K562 (cell line): ENCODE measurements around the gene USH2A. TPM values are rescaled to one million over a fixed set of nuclear protein-coding genes. Genes with fewer than 3 reads are reported as not detected.

Experiments
- ATAC-seq: fragments of 200-7000 bp; cut with Tn5 transposase; 3 replicates; pipeline ENCODE4 v1.9.1; 2020; ENCODE audit warnings: moderate library complexity
- BruUV-seq: library from RNA; stranded (reverse); fragments of 400-500 nt; replicated peaks from 2 replicates; lab custom pipeline; 2021; lab: Mats Ljungman, UMichigan
- CTCF ChIA-PET: fragments of 300-600 bp; formaldehyde crosslinking; extraction: SDS; loops from one replicate; lab custom pipeline; 2021; ENCODE audit warnings: low intra/inter-chr PET ratio; lab: Yijun Ruan, JAX
- POLR2A ChIA-PET: fragments of 300-600, 350-650 bp; sonication (Branson Sonifier 250); formaldehyde crosslinking; extraction: SDS; loops from one replicate; lab custom pipeline; 2021; ENCODE audit warnings: antibody characterized with exemption, inconsistent platforms; lab: Yijun Ruan, JAX
- DNase-seq, 4 experiments: peaks; one replicate each; pipeline versions ENCODE4 v3.0.0 to v3.0.0-alpha.2; 2011 to 2018; ENCODE audit warnings: low spot score in 3 of 4, mixed read lengths in 3 of 4; ENCODE audit errors: extremely low read depth in 1 of 4
- FAIRE-seq: peaks from 2 replicates; lab custom pipeline; 2011; peaks lifted over from hg19 to GRCh38; lab: Jason Lieb, UNC
- H2AFZ ChIP-seq: 2 replicates; pipeline ENCODE4 v1.6.0; 2011; ENCODE audit warnings: low read depth, low read length, control low read depth, inconsistent platforms
- H3K27ac ChIP-seq: fragments of 200-600 bp; 3 replicates; pipeline ENCODE4 v1.8.0; 2011; ENCODE audit warnings: low read depth, mild to moderate bottlenecking, control low read depth, inconsistent platforms, low read length, moderate library complexity, mixed read lengths; ENCODE audit errors: extremely low read depth
- H3K27me3 ChIP-seq, 2 experiments: fragments of 300-600 bp in 1 of 2; 2 replicates in 1 of 2; 3 replicates in 1 of 2; pipeline versions ENCODE4 v1.6.0 to v1.8.0; 2011; ENCODE audit warnings: inconsistent platforms in 2 of 2, low read length in 2 of 2, mild to moderate bottlenecking in 1 of 2, mixed read lengths in 1 of 2, moderate library complexity in 1 of 2; ENCODE audit not compliant: control insufficient read depth in 2 of 2, insufficient read depth in 2 of 2
- H3K36me3 ChIP-seq: fragments of 300-600 bp; 3 replicates; pipeline ENCODE4 v1.8.0; 2011; ENCODE audit warnings: mild to moderate bottlenecking, low read length, inconsistent platforms; ENCODE audit not compliant: control insufficient read depth, insufficient read depth
- H3K4me1 ChIP-seq, 2 experiments: fragments of 200-600 bp in 1 of 2; replicated peaks in 1 of 2; 2 replicates in 1 of 2; 3 replicates in 1 of 2; pipeline versions ENCODE4 v1.5.1 to v1.8.0; 2011; ENCODE audit warnings: inconsistent platforms in 2 of 2, low read length in 2 of 2, mild to moderate bottlenecking in 1 of 2, mixed read lengths in 1 of 2, moderate library complexity in 1 of 2; ENCODE audit not compliant: control insufficient read depth in 2 of 2, insufficient read depth in 2 of 2
- H3K4me2 ChIP-seq: 2 replicates; pipeline ENCODE4 v1.6.1; 2011; ENCODE audit warnings: low read length, control low read depth, inconsistent platforms, mixed read lengths; ENCODE audit not compliant: insufficient read depth
- H3K4me3 ChIP-seq: fragments of 200-600 bp; sonication (generic), shearing (Covaris generic); 2 replicates; pipeline ENCODE4 v1.5.1; 2016; ENCODE audit warnings: control low read depth, inconsistent platforms
- H3K79me2 ChIP-seq: fragments of 200-600 bp; 3 replicates; pipeline ENCODE4 v1.8.0; 2011; ENCODE audit warnings: low read length, inconsistent platforms; ENCODE audit not compliant: control insufficient read depth, insufficient read depth
- H3K9ac ChIP-seq, 2 experiments: 2 replicates each; pipeline versions ENCODE4 v1.6.0 to v1.6.1; 2011; ENCODE audit warnings: low read depth in 2 of 2, low read length in 2 of 2, control low read depth in 1 of 2, inconsistent platforms in 1 of 2, mild to moderate bottlenecking in 1 of 2, mixed read lengths in 1 of 2; ENCODE audit not compliant: insufficient read depth in 1 of 2
- H3K9me1 ChIP-seq: one replicate; pipeline ENCODE4 v1.6.0; 2011; ENCODE audit warnings: inconsistent platforms, mild to moderate bottlenecking, low read length, moderate library complexity; ENCODE audit not compliant: control insufficient read depth, insufficient read depth
- H3K9me3 ChIP-seq: replicated peaks from 2 replicates; pipeline ENCODE4 v1.5.1; 2011; ENCODE audit warnings: low read depth, low read length, inconsistent platforms; ENCODE audit not compliant: control insufficient read depth, insufficient read depth
- H4K20me1 ChIP-seq: replicated peaks from 2 replicates; pipeline ENCODE4 v1.6.1; 2011; ENCODE audit warnings: low read length, inconsistent platforms, mixed read lengths; ENCODE audit not compliant: control insufficient read depth, insufficient read depth
- ARID1B ChIP-seq: fragments of 450-650 bp; IDR thresholded peaks from 2 replicates; pipeline ENCODE4 v1.6.1; 2016; ENCODE audit warnings: antibody characterized with exemption, mild to moderate bottlenecking, inconsistent platforms
- BRD9 ChIP-seq: fragments of 450-650 bp; IDR thresholded peaks from 2 replicates; pipeline ENCODE4 v1.6.1; 2018; ENCODE audit warnings: low read depth; ENCODE audit not compliant: partially characterized antibody
- CBFB ChIP-seq: sonication (generic); formaldehyde crosslinking; IDR thresholded peaks from 2 replicates; pipeline ENCODE4 v1.4.0; 2020; ENCODE audit warnings: mild to moderate bottlenecking, missing genetic modification reagents
- CBX3 ChIP-seq, 2 experiments: IDR thresholded peaks; 1 replicate in 1 of 2; 2 replicates in 1 of 2; pipeline ENCODE4 v1.6.1; 2012; ENCODE audit warnings: inconsistent platforms in 2 of 2, low read length in 2 of 2, borderline replicate concordance in 1 of 2, control low read depth in 1 of 2
- FOXA1 ChIP-seq: fragments of 450-650 bp; IDR thresholded peaks from 2 replicates; pipeline ENCODE4 v1.6.1; 2016; ENCODE audit warnings: mild to moderate bottlenecking, borderline replicate concordance
- FOXJ3 ChIP-seq: sonication (generic); formaldehyde crosslinking; IDR thresholded peaks from 2 replicates; pipeline ENCODE4 v1.4.0; 2020; ENCODE audit warnings: mild to moderate bottlenecking, missing genetic modification reagents
- HNRNPL ChIP-seq: fragments of 200-400 bp; formaldehyde crosslinking; IDR thresholded peaks from 2 replicates; pipeline ENCODE4 v1.6.1; 2017; ENCODE audit warnings: low read depth, mild to moderate bottlenecking, low read length
- RBM25 ChIP-seq: fragments of 200-400 bp; formaldehyde crosslinking; IDR thresholded peaks from 2 replicates; pipeline ENCODE4 v1.6.1; 2018; ENCODE audit warnings: low read length, low read depth, moderate library complexity; ENCODE audit not compliant: severe bottlenecking
- SMAD4 ChIP-seq: fragments of 250-450 bp; sonication (Bioruptor Pico); conservative IDR thresholded peaks from 2 replicates; pipeline ENCODE4 v1.8.0; 2021; ENCODE audit warnings: inconsistent platforms, mild to moderate bottlenecking, moderate library complexity
- SOX6 ChIP-seq: fragments of 450-650 bp; IDR thresholded peaks from 2 replicates; pipeline ENCODE4 v1.6.1; 2014; ENCODE audit warnings: mild to moderate bottlenecking
- ZC3H8 ChIP-seq: fragments of 450-650 bp; IDR thresholded peaks from 2 replicates; pipeline ENCODE4 v1.6.1; 2017
- ZNF140 ChIP-seq: fragments of 250-450 bp; sonication (Bioruptor Pico); IDR thresholded peaks from 2 replicates; pipeline ENCODE4 v1.8.0; 2021; ENCODE audit warnings: moderate library complexity, mild to moderate bottlenecking, inconsistent platforms
- ZNF143 ChIP-seq: sonication (generic); formaldehyde crosslinking; IDR thresholded peaks from 2 replicates; pipeline ENCODE4 v1.9.0; 2022; ENCODE audit warnings: mild to moderate bottlenecking, missing genetic modification reagents
- ZNF175 ChIP-seq: fragments of 200-800 bp; sonication (Bioruptor generic); IDR thresholded peaks from 2 replicates; pipeline ENCODE4 v1.6.1; 2016; ENCODE audit warnings: low read depth, mild to moderate bottlenecking, missing genetic modification characterization, missing compliant biosample characterization
- ZNF263 ChIP-seq: sonication (generic); formaldehyde crosslinking; IDR thresholded peaks from 2 replicates; pipeline ENCODE4 v1.8.0; 2022; ENCODE audit warnings: mild to moderate bottlenecking, missing genetic modification reagents, borderline replicate concordance
- WGBS: fragments of 100-300 bp; shearing (Covaris generic); methylation state at CpG from one replicate; pipeline ENCODE4 v1.1.6; 2016; ENCODE audit warnings: low coverage, mixed read lengths; ENCODE audit not compliant: insufficient coverage; ENCODE audit errors: missing lambda C conversion rate; 5-methylcytosine and 5-hydroxymethylcytosine counted together
- in situ Hi-C: fragments of 300-500 bp; cut with MboI; formaldehyde crosslinking; loops from 4 replicates; pipeline ENCODE4 v1.15.0; 2018; ENCODE audit warnings: inconsistent platforms, mixed read lengths
- intact Hi-C: fragments of 100-400 bp; cut with micrococcal nuclease; formaldehyde crosslinking; loops from 2 replicates; pipeline ENCODE4 v1.14.2; 2022
- polyA plus RNA-seq, 8 experiments: library from polyadenylated mRNA; depleted of rRNA in 4 of 8; stranded (reverse) in 5 of 8; unstranded in 3 of 8; fragments of >200 nt; fragmentation: Nextera tagmentation in 2 of 8; fragmentation: Illumina TruSeq in 1 of 8; extraction: Ambion mirVana in 2 of 8; extraction: Trizol in 1 of 8; gene quantifications; 2 replicates each; pipeline versions ENCODE4 v1.2.1 to v1.2.3, GENCODE V29; 2011 to 2014; ENCODE audit warnings: inconsistent platforms in 1 of 8, missing spikeins in 1 of 8
- total RNA-seq, 7 experiments: library from RNA; depleted of rRNA in 6 of 7; stranded (reverse); fragments of >200 nt in 6 of 7; fragmentation: Illumina TruSeq in 2 of 7; extraction: Trizol in 2 of 7; gene quantifications; 2 replicates each; pipeline versions ENCODE4 v1.2.1 to v1.2.3, GENCODE V29; 2011 to 2021; ENCODE audit warnings: low replicate concordance in 1 of 7
- TF ChIP-seq, protein P1 (sequence below): fragments of 450-650 bp; formaldehyde crosslinking; IDR thresholded peaks from 2 replicates; pipeline ENCODE4 v1.4.0; 2022; ENCODE audit warnings: missing genetic modification characterization
- TF ChIP-seq, protein P2 (sequence below): fragments of 450-650 bp; IDR thresholded peaks from 2 replicates; pipeline ENCODE4 v1.7.0; 2016; ENCODE audit warnings: borderline replicate concordance
- TF ChIP-seq, protein P3 (sequence below), 2 experiments: fragments of 450-650 bp; IDR thresholded peaks; 2 replicates each; pipeline ENCODE4 v1.6.1; 2016

The USH2A gene
- total and polyA plus RNA-seq, 9 of the 15 experiments (the other 6 are each of a cell fraction or from before 2014, with no cell fraction given): under 0.01 TPM; not detected in 7

DNA sequence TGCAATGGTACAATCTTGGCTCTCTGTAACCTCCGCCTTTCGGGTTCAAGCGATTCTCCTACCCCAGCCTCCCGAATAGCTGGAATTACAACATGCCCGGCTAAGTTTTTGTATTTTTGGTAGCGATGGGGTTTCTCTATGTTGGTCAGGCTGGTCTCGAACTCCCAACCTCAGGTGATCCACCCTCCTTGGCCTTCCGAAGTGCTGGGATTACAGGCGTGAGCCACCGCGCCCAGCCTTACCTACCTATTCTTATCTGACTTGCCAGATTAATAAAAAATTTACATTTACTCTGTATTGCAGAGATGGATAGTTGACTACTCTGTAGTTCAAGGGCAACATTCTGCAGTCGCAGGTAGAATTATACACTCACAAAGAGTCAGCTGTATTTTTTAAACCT lies 496.6 kb downstream of the USH2A start:
- no peak overlapping the region for H2AFZ ChIP-seq
- H3K4me1 ChIP-seq: no peaks in the 10 kb centered on the region
- TF ChIP-seq SOX6 (no peak), ARID1B (no peak), BRD9 (no peak), HNRNPL (no peak), ZNF263 (CRISPR knock-in tag) (no peak), CBX3 (IDR thresholded peaks at IDR 0.05; ENCODE audit: borderline replicate concordance in 1 of 2, low read length in 2 of 2) (no peak), RBM25 (no peak), ZNF140 (CRISPR knock-in tag) (no peak), ZNF175 (CRISPR knock-in tag) (no peak), FOXA1 (no peak), ZC3H8 (no peak), SMAD4 (CRISPR knock-in tag) (no peak), ZNF143 (CRISPR knock-in tag) (no peak), CBFB (CRISPR knock-in tag) (no peak), FOXJ3 (CRISPR knock-in tag) (no peak)
- TF ChIP-seq, protein P1, sequence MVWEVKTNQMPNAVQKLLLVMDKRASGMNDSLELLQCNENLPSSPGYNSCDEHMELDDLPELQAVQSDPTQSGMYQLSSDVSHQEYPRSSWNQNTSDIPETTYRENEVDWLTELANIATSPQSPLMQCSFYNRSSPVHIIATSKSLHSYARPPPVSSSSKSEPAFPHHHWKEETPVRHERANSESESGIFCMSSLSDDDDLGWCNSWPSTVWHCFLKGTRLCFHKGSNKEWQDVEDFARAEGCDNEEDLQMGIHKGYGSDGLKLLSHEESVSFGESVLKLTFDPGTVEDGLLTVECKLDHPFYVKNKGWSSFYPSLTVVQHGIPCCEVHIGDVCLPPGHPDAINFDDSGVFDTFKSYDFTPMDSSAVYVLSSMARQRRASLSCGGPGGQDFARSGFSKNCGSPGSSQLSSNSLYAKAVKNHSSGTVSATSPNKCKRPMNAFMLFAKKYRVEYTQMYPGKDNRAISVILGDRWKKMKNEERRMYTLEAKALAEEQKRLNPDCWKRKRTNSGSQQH (CRISPR knock-in tag): no peak
- TF ChIP-seq, protein P2, sequence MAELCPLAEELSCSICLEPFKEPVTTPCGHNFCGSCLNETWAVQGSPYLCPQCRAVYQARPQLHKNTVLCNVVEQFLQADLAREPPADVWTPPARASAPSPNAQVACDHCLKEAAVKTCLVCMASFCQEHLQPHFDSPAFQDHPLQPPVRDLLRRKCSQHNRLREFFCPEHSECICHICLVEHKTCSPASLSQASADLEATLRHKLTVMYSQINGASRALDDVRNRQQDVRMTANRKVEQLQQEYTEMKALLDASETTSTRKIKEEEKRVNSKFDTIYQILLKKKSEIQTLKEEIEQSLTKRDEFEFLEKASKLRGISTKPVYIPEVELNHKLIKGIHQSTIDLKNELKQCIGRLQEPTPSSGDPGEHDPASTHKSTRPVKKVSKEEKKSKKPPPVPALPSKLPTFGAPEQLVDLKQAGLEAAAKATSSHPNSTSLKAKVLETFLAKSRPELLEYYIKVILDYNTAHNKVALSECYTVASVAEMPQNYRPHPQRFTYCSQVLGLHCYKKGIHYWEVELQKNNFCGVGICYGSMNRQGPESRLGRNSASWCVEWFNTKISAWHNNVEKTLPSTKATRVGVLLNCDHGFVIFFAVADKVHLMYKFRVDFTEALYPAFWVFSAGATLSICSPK: no peak
- TF ChIP-seq, protein P3, sequence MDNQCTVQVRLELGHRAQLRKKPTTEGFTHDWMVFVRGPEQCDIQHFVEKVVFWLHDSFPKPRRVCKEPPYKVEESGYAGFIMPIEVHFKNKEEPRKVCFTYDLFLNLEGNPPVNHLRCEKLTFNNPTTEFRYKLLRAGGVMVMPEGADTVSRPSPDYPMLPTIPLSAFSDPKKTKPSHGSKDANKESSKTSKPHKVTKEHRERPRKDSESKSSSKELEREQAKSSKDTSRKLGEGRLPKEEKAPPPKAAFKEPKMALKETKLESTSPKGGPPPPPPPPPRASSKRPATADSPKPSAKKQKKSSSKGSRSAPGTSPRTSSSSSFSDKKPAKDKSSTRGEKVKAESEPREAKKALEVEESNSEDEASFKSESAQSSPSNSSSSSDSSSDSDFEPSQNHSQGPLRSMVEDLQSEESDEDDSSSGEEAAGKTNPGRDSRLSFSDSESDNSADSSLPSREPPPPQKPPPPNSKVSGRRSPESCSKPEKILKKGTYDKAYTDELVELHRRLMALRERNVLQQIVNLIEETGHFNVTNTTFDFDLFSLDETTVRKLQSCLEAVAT (IDR thresholded peaks at IDR 0.05): no peak
- DNase-seq: no peak
- H3K27ac ChIP-seq: no peak overlapping the region
- H3K9me1 ChIP-seq: no peaks in the 10 kb centered on the region
- no peak overlapping the region for H3K4me3 ChIP-seq
- no peaks in the 10 kb centered on the region for H3K79me2 ChIP-seq
- ChIA-PET CTCF (no interaction called here), POLR2A (no interaction called here)
- no peak for ATAC-seq
- no peaks in the 10 kb centered on the region for H3K9me3 ChIP-seq
- no peak overlapping the region for H3K4me2 ChIP-seq
- in situ Hi-C loops: no loop called here
- H4K20me1 ChIP-seq: no peaks in the 10 kb centered on the region
- BruUV-seq: no TSS peak
- no peaks in the 10 kb centered on the region for H3K27me3 ChIP-seq
- H3K9ac ChIP-seq: no peak overlapping the region
- WGBS: 1% methylated on average over 9 of the region's 12 CpGs
- H3K36me3 ChIP-seq: no peaks in the 10 kb centered on the region
- intact Hi-C loops: no loop called here
- no peak for FAIRE-seq
